Transverse colon (tissue), 4 donors: ENCODE results near the gene DDX5. TPM values are rescaled to one million over a fixed set of nuclear protein-coding genes. Genes with fewer than 3 reads are reported as not detected.
"Not testable (repeated sequence)": the region's sequence is repeated elsewhere in the genome, so short reads cannot be mapped to it uniquely, and the experiment has no call there.

Source experiments
- DNase-seq: peaks from one replicate; pipeline ENCODE4 v3.0.0-alpha.2; 2019
- H3K27ac ChIP-seq, 4 donors: fragments of 200-600 bp; sonication (generic); 2 replicates each; pipeline ENCODE4 v1.5.1; 2016 to 2018; ENCODE audit warnings: inconsistent platforms in 4 of 4
- H3K27me3 ChIP-seq: fragments of 200-600 bp; sonication (generic); 2 replicates; pipeline ENCODE4 v1.5.1; 2017; ENCODE audit warnings: inconsistent platforms
- H3K36me3 ChIP-seq, 4 donors: fragments of 200-600 bp; sonication (generic); 2 replicates each; pipeline ENCODE4 v1.5.1; 2017 to 2019; ENCODE audit warnings: inconsistent platforms in 4 of 4
- H3K4me1 ChIP-seq, 4 donors: fragments of 200-600 bp; sonication (generic); 2 replicates each; pipeline ENCODE4 v1.5.1; 2017 to 2020; ENCODE audit warnings: inconsistent platforms in 4 of 4
- H3K4me3 ChIP-seq, 4 donors: fragments of 200-600 bp; sonication (generic); 1 replicate in 1 of 4; 2 replicates in 3 of 4; pipeline versions ENCODE4 v1.5.1 to v1.6.1; 2017 to 2019; ENCODE audit warnings: inconsistent platforms in 4 of 4
- H3K9me3 ChIP-seq, 2 donors: fragments of 200-600 bp; sonication (generic); 2 replicates each; pipeline ENCODE4 v1.5.1; 2017 to 2019; ENCODE audit warnings: inconsistent platforms in 2 of 2
- EP300 ChIP-seq: sonication (generic); formaldehyde crosslinking; IDR thresholded peaks from one replicate; pipeline ENCODE4 v1.6.1; 2017; ENCODE audit warnings: antibody characterized with exemption, low read depth
- POLR2A ChIP-seq: fragments of 450-650 bp; IDR thresholded peaks from one replicate; pipeline ENCODE4 v1.6.1; 2016; ENCODE audit warnings: antibody characterized with exemption, mild to moderate bottlenecking, moderate library complexity
- POLR2AphosphoS5 ChIP-seq, 3 donors: sonication (generic); formaldehyde crosslinking; IDR thresholded peaks; one replicate each; pipeline ENCODE4 v1.6.1; 2016; ENCODE audit warnings: antibody characterized with exemption in 3 of 3
- WGBS, 2 donors: methylation state at CpG; one replicate each; pipeline ENCODE4 v1.1.5; 2018; ENCODE audit warnings: low coverage in 1 of 2; 5-methylcytosine and 5-hydroxymethylcytosine counted together
- in situ Hi-C, 4 donors: fragments of 200-750 bp; cut with MboI; loops; one replicate each; pipeline versions ENCODE4 v1.15.0 to v1.15.1; 2017; ENCODE audit warnings: low sequenced_read_pairs in 3 of 4, low pct_ligation_motif_present in 1 of 4, low pct_unique_long_range_greater_than_20kb in 1 of 4
- intact Hi-C: fragments of 100-400 bp; cut with DNase I; formaldehyde crosslinking; loops from one replicate; pipeline ENCODE4 v1.15.1; 2023; ENCODE audit warnings: low total_unique reads
- total RNA-seq, 4 donors: library from RNA; depleted of rRNA; stranded (reverse); fragments of >200 nt; gene quantifications; one replicate each; pipeline ENCODE4 v1.1.0, GENCODE V29; 2016
- TF ChIP-seq, protein P1 (sequence below), 5 experiments: fragments of 200-600 bp in 3 of 5; fragments of 450-650 bp in 2 of 5; sonication (generic) in 3 of 5; IDR thresholded peaks; 1 replicate in 2 of 5; 2 replicates in 3 of 5; pipeline ENCODE4 v1.5.1; 2016 to 2017; ENCODE audit warnings: antibody characterized with exemption in 5 of 5, inconsistent platforms in 3 of 5, mild to moderate bottlenecking in 2 of 5, moderate library complexity in 1 of 5

The DDX5 gene
- total RNA-seq, 4 donors from 2014 or later: 451 to 1,221 (median 694) TPM

DNA sequence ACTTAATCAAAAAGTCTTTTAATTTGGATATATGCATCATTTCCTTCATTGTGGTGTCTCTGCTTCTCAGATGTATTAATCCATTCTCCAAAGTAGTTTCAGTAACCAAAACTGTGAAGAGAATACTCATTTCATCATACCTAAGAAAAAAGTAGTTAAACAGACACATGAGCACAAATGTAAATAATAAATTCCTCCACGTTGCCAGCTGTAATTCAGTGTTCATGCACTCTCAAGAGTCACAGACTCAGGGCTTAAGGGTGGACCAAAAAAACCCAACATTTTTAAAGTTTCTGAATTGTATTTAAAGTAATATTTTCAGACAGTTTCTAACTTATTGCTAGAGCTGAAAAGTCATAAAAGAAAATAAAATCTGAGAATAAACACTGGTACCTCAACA is 28.2 kb downstream of the DDX5 start:
- Histone ChIP-seq H3K4me1 (no peaks in the 10 kb centered on the region), H3K9me3 (no peaks in the 10 kb centered on the region), H3K36me3 (peaks cover 0 to 13% (median 3%) of the 10 kb centered on the region in 4 donors), H3K27me3 (no peaks in the 10 kb centered on the region), H3K27ac (no peak overlapping the region), H3K4me3 (no peak overlapping the region)
- TF ChIP-seq, protein P1, sequence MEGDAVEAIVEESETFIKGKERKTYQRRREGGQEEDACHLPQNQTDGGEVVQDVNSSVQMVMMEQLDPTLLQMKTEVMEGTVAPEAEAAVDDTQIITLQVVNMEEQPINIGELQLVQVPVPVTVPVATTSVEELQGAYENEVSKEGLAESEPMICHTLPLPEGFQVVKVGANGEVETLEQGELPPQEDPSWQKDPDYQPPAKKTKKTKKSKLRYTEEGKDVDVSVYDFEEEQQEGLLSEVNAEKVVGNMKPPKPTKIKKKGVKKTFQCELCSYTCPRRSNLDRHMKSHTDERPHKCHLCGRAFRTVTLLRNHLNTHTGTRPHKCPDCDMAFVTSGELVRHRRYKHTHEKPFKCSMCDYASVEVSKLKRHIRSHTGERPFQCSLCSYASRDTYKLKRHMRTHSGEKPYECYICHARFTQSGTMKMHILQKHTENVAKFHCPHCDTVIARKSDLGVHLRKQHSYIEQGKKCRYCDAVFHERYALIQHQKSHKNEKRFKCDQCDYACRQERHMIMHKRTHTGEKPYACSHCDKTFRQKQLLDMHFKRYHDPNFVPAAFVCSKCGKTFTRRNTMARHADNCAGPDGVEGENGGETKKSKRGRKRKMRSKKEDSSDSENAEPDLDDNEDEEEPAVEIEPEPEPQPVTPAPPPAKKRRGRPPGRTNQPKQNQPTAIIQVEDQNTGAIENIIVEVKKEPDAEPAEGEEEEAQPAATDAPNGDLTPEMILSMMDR (IDR thresholded peaks at IDR 0.05): no peak
- no peak for TF ChIP-seq POLR2A
- no peak for TF ChIP-seq EP300
- no peak for TF ChIP-seq POLR2AphosphoS5 (IDR thresholded peaks at IDR 0.05)
- WGBS, 2 donors: 8 to 9% methylated on average over 1 of the region's 1 CpG
- DNase-seq: no peak
- in situ Hi-C loops: no loop called here
- intact Hi-C loops: no loop called here

- H3K4me3 ChIP-seq: no peak overlapping the region
- TF ChIP-seq POLR2A (no peak), EP300 (no peak), POLR2AphosphoS5 (IDR thresholded peaks at IDR 0.05) (no peak)
- TF ChIP-seq, protein P1 (IDR thresholded peaks at IDR 0.05): no peak
- H3K27me3 ChIP-seq: no peaks in the 10 kb centered on the region
- no peaks in the 10 kb centered on the region for H3K9me3 ChIP-seq
- no peak overlapping the region for H3K27ac ChIP-seq
- peaks cover 0 to 3% (median 0%) of the 10 kb centered on the region in 4 donors for H3K36me3 ChIP-seq
- 79 to 88% methylated on average over 2 of the region's 2 CpGs for WGBS, 2 donors
- no peaks in the 10 kb centered on the region for H3K4me1 ChIP-seq
- DNase-seq: no peak
- intact Hi-C loops: no loop called here
- in situ Hi-C loops: no loop called here
Observed at GRCh38 chr17:64472564-64472963, 33.5 kb downstream of the DDX5 start.

GRCh38 chr17:64471440-64471839 is 34.6 kb downstream of the DDX5 start:
- 92% methylated on average over 3 of the region's 3 CpGs; no CpG with 5 or more reads in 1 of the 2 donors for WGBS, 2 donors
- no peak overlapping the region for H3K27ac ChIP-seq
- DNase-seq: no peak
- in situ Hi-C loops: no loop called here
- H3K27me3 ChIP-seq: no peaks in the 10 kb centered on the region
- intact Hi-C loops: no loop called here
- no peaks in the 10 kb centered on the region for H3K36me3 ChIP-seq
- no peak overlapping the region for H3K4me3 ChIP-seq
- no peaks in the 10 kb centered on the region for H3K4me1 ChIP-seq
- no peaks in the 10 kb centered on the region for H3K9me3 ChIP-seq
- TF ChIP-seq, protein P1 (IDR thresholded peaks at IDR 0.05): no peak
- TF ChIP-seq EP300: no peak
- TF ChIP-seq POLR2AphosphoS5 (IDR thresholded peaks at IDR 0.05): no peak
- TF ChIP-seq POLR2A: no peak

- Histone ChIP-seq H3K4me3 (no peak overlapping the region), H3K27ac (no peak overlapping the region), H3K4me1 (no peaks in the 10 kb centered on the region), H3K9me3 (no peaks in the 10 kb centered on the region), H3K27me3 (no peaks in the 10 kb centered on the region), H3K36me3 (no peaks in the 10 kb centered on the region)
- TF ChIP-seq POLR2AphosphoS5 (IDR thresholded peaks at IDR 0.05): no peak
- TF ChIP-seq, protein P1 (IDR thresholded peaks at IDR 0.05): no peak
- no peak for TF ChIP-seq EP300
- no peak for TF ChIP-seq POLR2A
- in situ Hi-C loops: no loop called here
- no peak for DNase-seq
- 82 to 100% methylated on average over 1 to 4 of the region's 4 CpGs for WGBS, 2 donors
- intact Hi-C loops: no loop called here
Observed at GRCh38 chr17:64470625-64471024, 35.5 kb downstream of the DDX5 start.

DNA sequence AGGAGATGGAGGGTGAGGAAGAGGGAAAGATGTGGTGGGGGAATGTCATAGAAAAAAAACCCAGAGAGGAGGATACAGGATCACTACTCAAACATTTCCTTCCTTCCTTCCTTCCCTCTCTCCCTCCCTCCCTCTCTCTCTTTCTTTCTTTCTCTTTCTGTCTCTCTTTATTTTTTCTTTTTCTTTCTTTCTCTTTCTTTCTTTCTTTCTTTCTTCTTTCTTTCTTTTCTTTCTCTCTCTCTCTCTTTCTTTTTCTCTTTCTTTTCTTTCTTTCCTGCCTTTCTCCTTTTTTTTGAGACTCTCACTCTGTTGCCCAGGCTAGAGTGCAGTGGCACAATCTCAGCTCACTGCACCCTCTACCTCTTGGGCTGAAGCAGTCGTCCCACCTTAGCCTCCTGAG is 39.3 kb downstream of the DDX5 start:
- H3K4me3 ChIP-seq, H3K27me3 ChIP-seq, intact Hi-C loops, H3K4me1 ChIP-seq, H3K9me3 ChIP-seq, DNase-seq, H3K27ac ChIP-seq, H3K36me3 ChIP-seq, in situ Hi-C loops: not testable (repeated sequence)
- 83 to 85% methylated on average over 1 of the region's 1 CpG for WGBS, 2 donors
